OCI-LY3 (cell line): ENCODE measurements around the gene GRSF1.
"Not testable (repeated sequence)": the region's sequence is repeated elsewhere in the genome, so short reads cannot be mapped to it uniquely, and the experiment has no call there.

ENCODE experiments used
- CTCF ChIP-seq: fragments of 200-600, 300-600 bp; sonication (generic); IDR thresholded peaks from 2 replicates; pipeline ENCODE4 v1.5.1; 2014; ENCODE audit warnings: antibody characterized with exemption, low read length, low read depth
- EZH2phosphoT487 ChIP-seq: fragments of 200-600 bp; shearing (Covaris generic); IDR thresholded peaks from 2 replicates; pipeline ENCODE4 v1.6.1; 2018; ENCODE audit warnings: antibody characterized with exemption, mixed run types, low read depth

- TF ChIP-seq CTCF, EZH2phosphoT487: not testable (repeated sequence)
These were observed 941 bp upstream of the GRSF1 start for GRCh38 chr4:70840631-70841030.
